Measurements from ENCODE around the gene RAB36. TPM values are rescaled to one million over a fixed set of nuclear protein-coding genes. Genes with fewer than 3 reads are reported as not detected.

Gene RAB36
- total and polyA plus RNA-seq, 4 donors: 0.22 to 0.56 (median 0.37) TPM

- no peak for DNase-seq (ENCODE audit: low spot score)
- no peaks in the 10 kb centered on the region for H3K27me3 ChIP-seq (ENCODE audit: control insufficient read depth in 4 of 4, insufficient read depth in 4 of 4, low read length in 3 of 4)
- no peaks in the 10 kb centered on the region for H3K9me3 ChIP-seq (ENCODE audit: control insufficient read depth in 4 of 4, low read length in 3 of 4)
- peaks cover 2 to 29% (median 20%) of the 10 kb centered on the region in 4 donors for H3K4me1 ChIP-seq (ENCODE audit: control insufficient read depth in 4 of 4, insufficient read depth in 4 of 4, low read length in 3 of 4)
- no peak overlapping the region for H3K4me3 ChIP-seq (ENCODE audit: low read depth in 1 of 3, low read length in 3 of 3)
- no peak overlapping the region for H3K27ac ChIP-seq (ENCODE audit: low read depth in 1 of 2, low read length in 2 of 2)
- no peak overlapping the region for H3K9ac ChIP-seq (ENCODE audit: low read depth in 1 of 2, low read length in 2 of 2)
- TF ChIP-seq HNF4A (conservative IDR thresholded peaks at IDR 0.05) (no peak), ATF3 (IDR thresholded peaks at IDR 0.05) (no peak), JUND (IDR thresholded peaks at IDR 0.05) (no peak), RAD21 (IDR thresholded peaks at IDR 0.05) (no peak), HNF4G (IDR thresholded peaks at IDR 0.05) (no peak), FOXA2 (IDR thresholded peaks at IDR 0.05) (no peak), FOXA1 (IDR thresholded peaks at IDR 0.05) (no peak)
- TF ChIP-seq, protein P1, sequence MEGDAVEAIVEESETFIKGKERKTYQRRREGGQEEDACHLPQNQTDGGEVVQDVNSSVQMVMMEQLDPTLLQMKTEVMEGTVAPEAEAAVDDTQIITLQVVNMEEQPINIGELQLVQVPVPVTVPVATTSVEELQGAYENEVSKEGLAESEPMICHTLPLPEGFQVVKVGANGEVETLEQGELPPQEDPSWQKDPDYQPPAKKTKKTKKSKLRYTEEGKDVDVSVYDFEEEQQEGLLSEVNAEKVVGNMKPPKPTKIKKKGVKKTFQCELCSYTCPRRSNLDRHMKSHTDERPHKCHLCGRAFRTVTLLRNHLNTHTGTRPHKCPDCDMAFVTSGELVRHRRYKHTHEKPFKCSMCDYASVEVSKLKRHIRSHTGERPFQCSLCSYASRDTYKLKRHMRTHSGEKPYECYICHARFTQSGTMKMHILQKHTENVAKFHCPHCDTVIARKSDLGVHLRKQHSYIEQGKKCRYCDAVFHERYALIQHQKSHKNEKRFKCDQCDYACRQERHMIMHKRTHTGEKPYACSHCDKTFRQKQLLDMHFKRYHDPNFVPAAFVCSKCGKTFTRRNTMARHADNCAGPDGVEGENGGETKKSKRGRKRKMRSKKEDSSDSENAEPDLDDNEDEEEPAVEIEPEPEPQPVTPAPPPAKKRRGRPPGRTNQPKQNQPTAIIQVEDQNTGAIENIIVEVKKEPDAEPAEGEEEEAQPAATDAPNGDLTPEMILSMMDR (IDR thresholded peaks at IDR 0.05; ENCODE audit: low read depth, low read length, missing input control): no peak
- 88% methylated on average over 10 of the region's 10 CpGs for WGBS
- no peaks in the 10 kb centered on the region for H3K36me3 ChIP-seq (ENCODE audit: control insufficient read depth in 4 of 4, insufficient read depth in 3 of 4, low read depth in 1 of 4, low read length in 3 of 4)
Measured at GRCh38 chr22:23166841-23167616, 21.8 kb downstream of the RAB36 start.

DNA sequence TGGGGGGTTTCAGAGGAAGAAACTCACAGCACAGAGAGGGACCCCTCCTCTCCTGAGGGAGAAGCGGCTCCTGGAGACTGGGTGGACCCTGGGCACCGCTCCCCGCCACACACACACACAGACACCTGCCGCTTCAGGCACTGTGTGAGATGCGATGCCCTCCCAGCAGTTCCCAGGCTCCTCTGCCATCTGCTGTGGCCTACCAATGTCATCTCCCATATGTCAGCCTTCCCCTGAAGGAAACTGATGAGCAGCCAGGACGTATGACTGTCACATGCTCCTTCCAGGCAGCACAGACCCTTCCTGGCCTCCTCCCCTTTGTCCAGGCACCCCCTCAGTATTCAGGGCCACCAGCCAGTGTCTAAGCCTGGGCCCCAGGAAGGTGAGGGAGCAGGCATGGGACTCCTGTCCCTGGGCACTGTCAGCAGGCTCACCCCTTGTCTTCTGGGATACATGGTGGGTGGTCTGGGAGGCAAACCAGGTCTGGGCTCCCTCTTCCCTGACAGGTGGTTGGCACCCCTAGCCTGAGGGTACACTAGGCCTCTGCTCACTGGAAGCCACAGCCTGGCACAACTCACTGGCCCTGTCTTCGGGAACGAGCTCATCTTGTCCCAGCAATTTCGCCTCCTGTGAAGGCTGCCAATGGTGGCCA is 23.2 kb downstream of the RAB36 start:
- Histone ChIP-seq H3K36me3 (ENCODE audit: control insufficient read depth in 4 of 4, insufficient read depth in 3 of 4, low read depth in 1 of 4, low read length in 3 of 4) (no peaks in the 10 kb centered on the region), H3K27me3 (ENCODE audit: control insufficient read depth in 4 of 4, insufficient read depth in 4 of 4, low read length in 3 of 4) (no peaks in the 10 kb centered on the region), H3K9ac (ENCODE audit: low read depth in 1 of 2, low read length in 2 of 2) (no peak overlapping the region), H3K4me3 (ENCODE audit: low read depth in 1 of 3, low read length in 3 of 3) (no peak overlapping the region), H3K27ac (ENCODE audit: low read depth in 1 of 2, low read length in 2 of 2) (no peak overlapping the region), H3K4me1 (ENCODE audit: control insufficient read depth in 4 of 4, insufficient read depth in 4 of 4, low read length in 3 of 4) (peaks cover 2 to 22% (median 19%) of the 10 kb centered on the region in 4 donors), H3K9me3 (ENCODE audit: control insufficient read depth in 4 of 4, low read length in 3 of 4) (no peaks in the 10 kb centered on the region)
- 96% methylated on average over 9 of the region's 9 CpGs for WGBS
- TF ChIP-seq GABPA (IDR thresholded peaks at IDR 0.05 in 1 of 2, conservative IDR thresholded peaks at IDR 0.05 in 1 of 2): no peak
- no peak for TF ChIP-seq ATF3 (IDR thresholded peaks at IDR 0.05)
- TF ChIP-seq, protein P2, sequence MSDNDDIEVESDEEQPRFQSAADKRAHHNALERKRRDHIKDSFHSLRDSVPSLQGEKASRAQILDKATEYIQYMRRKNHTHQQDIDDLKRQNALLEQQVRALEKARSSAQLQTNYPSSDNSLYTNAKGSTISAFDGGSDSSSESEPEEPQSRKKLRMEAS (IDR thresholded peaks at IDR 0.05): no peak
- no peak for TF ChIP-seq SP1 (IDR thresholded peaks at IDR 0.05)
- no peak for TF ChIP-seq FOXA1 (IDR thresholded peaks at IDR 0.05)
- TF ChIP-seq HNF4A (conservative IDR thresholded peaks at IDR 0.05): no peak
- TF ChIP-seq, protein P3, sequence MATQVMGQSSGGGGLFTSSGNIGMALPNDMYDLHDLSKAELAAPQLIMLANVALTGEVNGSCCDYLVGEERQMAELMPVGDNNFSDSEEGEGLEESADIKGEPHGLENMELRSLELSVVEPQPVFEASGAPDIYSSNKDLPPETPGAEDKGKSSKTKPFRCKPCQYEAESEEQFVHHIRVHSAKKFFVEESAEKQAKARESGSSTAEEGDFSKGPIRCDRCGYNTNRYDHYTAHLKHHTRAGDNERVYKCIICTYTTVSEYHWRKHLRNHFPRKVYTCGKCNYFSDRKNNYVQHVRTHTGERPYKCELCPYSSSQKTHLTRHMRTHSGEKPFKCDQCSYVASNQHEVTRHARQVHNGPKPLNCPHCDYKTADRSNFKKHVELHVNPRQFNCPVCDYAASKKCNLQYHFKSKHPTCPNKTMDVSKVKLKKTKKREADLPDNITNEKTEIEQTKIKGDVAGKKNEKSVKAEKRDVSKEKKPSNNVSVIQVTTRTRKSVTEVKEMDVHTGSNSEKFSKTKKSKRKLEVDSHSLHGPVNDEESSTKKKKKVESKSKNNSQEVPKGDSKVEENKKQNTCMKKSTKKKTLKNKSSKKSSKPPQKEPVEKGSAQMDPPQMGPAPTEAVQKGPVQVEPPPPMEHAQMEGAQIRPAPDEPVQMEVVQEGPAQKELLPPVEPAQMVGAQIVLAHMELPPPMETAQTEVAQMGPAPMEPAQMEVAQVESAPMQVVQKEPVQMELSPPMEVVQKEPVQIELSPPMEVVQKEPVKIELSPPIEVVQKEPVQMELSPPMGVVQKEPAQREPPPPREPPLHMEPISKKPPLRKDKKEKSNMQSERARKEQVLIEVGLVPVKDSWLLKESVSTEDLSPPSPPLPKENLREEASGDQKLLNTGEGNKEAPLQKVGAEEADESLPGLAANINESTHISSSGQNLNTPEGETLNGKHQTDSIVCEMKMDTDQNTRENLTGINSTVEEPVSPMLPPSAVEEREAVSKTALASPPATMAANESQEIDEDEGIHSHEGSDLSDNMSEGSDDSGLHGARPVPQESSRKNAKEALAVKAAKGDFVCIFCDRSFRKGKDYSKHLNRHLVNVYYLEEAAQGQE (IDR thresholded peaks at IDR 0.05): no peak
- TF ChIP-seq EGR1 (IDR thresholded peaks at IDR 0.05; ENCODE audit: low read depth in 2 of 2): no peak
- TF ChIP-seq NR2F2 (IDR thresholded peaks at IDR 0.05): no peak
- no peak for DNase-seq (ENCODE audit: low spot score)

Data from liver (tissue), 9 donors.